Fibroblast of skin of abdomen (primary cell): ENCODE results near the gene TMEM178A.

ENCODE experiments used
- DNase-seq: peaks from one replicate; pipeline ENCODE4 v3.0.0-alpha.2; 2013

TMEM178A gene

DNA sequence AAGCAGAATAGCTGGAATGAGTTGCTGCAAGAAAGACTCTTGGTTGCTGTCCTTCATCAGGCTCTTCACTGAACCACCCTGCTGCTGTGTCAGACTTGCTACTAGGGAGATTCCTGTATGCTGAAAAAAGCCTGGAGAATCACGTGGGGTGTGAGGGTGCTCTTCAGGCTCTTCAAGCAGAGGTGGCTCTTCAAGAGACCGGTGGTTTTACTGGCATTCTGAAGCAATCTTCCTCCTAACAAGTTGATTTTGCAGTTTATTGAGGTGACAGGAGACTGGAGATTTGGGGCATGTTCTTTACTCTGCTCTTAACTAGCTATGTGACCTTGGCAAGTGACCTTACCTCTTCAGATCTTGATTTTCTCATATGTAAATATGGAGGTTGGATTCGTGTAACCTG lies 14.1 kb downstream of the TMEM178A start:
- DNase-seq: no peak

DNA sequence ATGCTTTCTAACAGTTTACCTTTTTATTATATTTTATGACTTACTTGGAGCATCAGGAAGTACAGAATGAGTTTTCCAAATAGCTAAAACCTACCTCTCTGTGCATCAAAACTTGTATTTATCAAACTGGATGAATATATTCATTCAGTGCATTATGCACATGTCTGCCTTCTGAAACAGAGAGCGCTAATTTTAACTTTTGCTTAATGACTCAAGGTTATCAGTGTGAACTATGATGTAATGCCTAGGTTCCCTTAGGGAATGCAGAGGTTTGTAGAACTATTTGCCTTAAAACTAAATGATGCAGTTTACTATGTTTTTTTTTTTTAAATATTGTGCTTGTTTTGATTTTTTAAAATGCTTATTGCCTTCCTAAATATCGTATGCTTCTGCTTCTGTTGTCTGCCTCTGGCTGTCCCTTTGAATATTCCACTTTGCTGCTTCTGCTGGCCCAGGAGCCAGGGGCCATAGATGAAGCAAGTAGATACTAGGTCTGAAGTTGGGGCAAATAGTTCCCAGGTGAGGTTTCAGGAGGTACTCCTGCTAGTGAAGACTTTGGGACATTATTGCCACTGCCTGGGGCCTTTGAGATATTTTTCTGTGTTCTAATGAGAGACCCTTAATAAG lies 16.5 kb downstream of the TMEM178A start:
- DNase-seq: no peak

DNA sequence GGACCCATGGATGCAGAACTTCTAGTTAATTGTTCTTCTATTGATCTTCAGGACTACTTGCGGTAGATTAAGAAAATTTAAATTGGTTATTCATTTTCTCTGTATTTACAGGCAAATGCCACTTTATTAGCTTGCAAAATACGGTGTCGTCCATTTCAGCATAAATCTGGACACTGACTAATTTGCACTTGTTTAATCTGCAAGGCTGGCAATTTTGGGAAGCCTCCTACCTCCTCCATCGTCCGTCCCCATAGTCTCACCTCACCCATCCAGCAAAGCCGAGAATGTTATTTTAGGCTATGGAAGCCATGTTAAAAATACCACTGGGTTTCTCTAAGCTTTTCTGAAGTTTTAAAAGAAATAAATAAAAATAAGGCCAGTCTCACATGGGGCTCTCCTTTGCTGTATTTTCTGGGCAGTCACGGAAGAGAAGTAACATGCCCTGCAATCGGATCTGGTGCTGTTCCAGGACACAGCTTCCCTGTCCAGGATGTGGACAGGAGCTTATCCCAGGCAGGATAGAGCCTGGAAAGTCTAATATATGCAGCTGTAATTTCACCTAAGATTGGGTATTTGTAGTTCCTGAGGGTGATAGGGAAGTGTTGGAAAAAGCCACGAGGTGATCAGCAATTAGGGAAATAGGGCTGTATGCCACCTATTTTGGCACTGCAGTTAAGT lies 17.4 kb downstream of the TMEM178A start:
- DNase-seq: no peak

DNA sequence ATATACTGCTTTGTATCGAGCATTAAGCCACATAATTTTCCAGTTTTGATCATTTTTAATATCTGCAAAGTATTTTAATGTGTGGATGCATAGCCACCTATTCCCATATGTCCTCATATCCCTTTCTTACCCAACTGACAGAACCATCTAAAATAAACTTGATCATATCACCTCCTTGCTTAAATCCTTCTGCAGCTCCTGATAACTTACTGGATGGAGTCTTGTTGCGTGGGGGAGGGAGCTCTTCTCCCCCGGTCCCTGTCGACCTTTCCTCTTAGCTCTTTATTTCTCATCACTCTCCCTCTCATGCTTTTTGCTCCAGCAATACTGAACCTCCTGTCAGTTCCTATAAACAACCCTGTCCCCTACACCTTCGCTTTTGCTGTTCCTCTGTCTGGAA lies 18.7 kb downstream of the TMEM178A start:
- DNase-seq: no peak

DNA sequence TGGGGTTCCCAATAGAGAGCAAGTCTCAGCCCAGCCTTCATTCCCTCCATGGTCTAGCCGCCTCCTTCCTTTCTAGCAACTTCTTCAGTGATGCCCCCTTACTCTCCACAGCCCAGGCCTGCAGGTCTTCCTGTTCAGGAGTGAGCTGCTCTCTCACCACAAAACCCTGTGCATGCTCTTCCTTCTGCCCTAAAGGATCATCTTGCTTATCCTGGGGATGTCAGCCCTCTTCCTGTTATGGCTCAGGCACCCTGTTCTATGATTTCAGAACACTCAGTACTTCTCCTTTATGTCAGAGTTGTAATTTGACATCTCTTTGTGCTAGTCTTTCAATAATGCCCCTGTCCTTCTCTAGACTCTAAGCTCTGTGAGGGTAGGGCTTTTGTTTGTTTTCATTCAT lies 19.4 kb downstream of the TMEM178A start:
- DNase-seq: no peak

DNA sequence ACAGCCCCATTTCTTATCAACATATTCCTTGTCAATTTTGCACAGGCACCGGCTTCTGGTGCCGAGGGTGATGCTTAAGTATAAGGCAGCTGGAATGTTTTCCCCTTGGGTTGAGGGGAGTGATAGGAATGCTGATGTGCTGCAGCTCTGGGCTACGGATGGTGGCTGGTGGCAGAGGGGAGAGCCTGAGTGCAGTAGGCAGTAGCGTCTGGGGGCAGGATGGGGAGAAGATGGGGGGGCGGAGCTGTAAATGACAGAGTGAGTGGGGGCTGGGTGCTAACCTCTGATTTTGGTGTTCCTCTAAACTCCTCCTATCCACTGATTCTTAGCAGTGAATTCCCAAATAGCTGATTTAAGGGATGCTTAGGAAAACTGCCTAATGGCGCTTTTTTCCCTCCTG lies 20.7 kb downstream of the TMEM178A start:
- DNase-seq: no peak

DNA sequence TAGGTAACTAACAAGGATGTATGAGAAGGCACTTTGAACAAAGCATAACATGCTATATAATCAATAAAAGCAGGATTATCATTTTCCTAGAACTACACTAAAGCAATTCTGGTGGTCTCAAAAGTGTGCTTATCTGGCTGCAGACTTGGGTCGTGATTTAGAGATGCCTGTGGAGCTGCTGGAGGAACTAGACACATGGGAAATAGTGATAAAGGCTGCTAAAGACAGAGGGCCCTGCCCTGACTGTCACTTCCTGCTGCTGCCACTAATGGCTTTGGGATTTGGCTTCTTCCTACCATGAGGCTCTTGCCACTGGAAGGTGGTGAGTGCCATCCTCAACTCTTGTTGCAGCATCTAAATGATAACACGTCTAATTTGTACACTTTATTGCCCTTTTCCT lies 22.5 kb downstream of the TMEM178A start:
- no peak for DNase-seq

DNA sequence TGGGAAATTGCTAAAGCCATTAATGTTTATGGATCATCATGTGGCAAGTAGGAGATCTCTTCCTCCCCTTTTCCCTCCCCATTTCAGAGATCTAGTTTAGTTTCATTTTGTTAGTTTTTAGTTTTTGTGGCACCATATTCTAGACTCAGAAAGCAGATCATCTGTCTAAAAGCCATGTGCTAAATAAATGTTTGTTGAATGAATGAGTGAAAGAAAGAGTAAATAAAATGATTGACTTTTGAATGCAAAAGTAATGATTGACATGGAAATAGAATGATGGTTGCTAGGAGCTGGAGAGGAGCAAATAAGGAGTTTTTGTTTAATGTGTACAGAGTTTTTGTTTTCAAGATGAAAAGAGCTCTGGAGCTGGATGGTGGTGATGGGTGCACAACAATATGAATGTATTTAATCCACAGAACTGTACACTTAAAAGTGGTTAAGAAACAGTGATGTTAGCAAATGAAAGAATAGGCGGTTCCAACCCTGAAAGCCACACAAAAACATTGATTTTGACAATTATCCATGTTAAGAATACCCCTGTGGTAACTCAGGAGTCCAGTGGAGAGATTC lies 23.6 kb downstream of the TMEM178A start:
- DNase-seq: no peak

DNA sequence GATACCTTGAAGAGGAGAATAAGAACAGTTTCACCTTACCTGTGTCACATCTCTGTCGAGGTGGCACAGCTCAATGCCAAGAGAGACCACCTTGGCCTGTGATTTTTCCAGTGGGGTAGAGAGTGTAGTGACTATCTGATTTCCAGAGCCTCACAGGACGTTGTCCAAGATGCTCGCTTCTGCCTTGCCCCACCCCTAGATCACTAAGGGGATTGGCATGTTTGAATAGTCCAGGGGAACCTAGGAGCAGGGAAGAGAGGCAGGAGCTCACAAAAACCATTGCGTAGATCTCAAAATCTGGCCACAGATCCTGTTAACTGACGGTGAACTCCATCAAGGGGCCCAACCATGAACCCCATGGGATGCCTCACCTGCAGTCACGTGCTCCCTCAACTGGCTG lies 24.2 kb downstream of the TMEM178A start:
- DNase-seq: no peak

DNA sequence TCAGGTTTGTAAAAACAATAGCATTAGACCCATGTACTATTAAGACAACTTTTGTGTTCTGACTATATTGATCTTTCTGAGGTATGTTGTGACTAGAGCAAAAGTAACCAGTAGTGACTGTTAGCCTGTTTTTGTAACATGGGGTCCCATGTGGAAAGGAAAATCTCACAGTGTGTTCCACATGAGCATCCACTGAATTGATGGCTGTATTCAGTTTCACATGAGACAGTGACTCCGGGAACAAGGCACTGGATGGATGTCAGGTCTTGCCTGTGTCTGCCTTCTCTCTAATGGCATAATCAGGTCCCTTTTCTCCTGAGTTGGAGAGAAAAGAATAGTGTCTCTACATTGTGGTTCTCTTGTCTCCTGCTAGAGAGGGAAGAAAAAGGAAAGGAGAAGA lies 27.5 kb downstream of the TMEM178A start:
- DNase-seq: no peak

DNA sequence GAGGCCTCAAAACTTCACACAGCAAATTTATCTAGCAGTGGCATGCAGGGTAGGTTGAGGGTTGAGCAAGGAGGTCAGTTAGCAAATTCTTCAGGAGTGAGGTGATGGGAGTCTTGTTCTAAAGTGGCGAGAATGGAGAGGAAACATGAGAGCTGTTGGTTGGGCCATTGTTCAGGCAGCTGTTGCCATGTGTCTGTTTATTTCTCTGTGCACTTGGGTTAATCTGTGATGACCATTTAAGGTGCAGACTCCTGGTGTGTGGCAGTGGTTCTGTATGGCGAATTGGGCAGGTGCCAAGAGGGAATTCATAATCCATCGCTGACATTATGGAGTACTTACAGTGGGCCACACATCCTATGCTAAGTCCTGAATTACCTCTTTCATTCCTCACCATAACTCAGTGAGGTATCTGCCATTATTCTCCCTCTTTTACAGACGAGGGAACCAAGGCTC lies 30.4 kb downstream of the TMEM178A start:
- DNase-seq: peak; percentile 59

DNA sequence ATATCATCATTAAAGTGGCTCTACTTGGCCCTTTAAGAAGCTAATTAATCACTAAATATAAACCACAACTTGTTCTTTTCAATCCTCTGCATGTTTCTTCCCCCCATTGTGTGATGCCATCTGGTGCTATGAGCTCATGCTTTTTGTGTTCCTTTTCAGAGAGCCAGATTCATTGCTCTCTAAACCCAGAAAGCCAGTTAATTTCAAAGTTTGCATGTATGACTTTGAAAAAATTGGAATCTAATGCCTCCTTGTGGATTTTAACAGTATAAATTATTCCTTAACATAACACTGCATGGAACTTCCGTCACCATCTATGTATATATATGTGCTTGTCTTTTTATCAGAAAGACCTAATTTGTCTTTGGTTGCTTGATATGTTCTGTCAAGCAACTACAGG lies 31.1 kb downstream of the TMEM178A start:
- peak; percentile 72 for DNase-seq

DNA sequence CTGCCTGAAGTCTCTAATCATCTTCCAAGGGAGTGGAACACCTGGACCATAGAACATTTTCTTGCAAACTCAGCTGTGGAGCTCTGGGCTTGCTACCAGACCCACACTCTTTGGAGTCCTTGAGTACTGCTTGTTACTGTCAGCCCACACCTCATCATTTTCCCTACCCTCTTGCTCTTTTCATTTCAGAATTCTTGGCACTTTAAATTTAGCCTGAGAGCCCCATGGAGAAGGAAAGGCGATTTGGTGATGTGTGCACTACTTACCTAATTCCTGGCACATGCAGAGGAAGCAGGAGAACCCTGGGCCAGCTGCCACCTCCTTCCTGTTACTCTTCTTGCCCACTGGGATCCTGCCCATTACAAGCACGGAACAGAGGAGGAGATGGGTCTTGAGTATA lies 31.7 kb downstream of the TMEM178A start:
- no peak for DNase-seq

DNA sequence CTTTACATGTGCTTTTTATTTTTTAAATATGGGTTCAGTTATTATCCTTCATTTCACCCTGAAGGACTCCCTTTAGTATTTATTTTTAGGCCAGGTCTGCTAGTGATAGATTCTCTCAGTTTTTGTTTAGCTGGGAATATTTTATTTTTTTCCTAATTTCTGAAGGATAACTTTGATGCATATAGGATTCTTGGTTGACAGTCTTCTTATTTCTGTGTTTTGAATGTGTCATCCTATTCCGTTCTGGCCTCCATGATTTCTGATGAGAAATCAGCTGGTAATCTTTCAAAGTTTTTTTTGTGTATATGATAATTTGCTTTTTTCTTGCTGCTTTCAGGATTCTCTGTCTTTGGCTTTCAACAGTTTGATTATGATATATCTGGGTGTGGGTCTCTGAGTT lies 35.4 kb downstream of the TMEM178A start:
- DNase-seq: no peak

DNA sequence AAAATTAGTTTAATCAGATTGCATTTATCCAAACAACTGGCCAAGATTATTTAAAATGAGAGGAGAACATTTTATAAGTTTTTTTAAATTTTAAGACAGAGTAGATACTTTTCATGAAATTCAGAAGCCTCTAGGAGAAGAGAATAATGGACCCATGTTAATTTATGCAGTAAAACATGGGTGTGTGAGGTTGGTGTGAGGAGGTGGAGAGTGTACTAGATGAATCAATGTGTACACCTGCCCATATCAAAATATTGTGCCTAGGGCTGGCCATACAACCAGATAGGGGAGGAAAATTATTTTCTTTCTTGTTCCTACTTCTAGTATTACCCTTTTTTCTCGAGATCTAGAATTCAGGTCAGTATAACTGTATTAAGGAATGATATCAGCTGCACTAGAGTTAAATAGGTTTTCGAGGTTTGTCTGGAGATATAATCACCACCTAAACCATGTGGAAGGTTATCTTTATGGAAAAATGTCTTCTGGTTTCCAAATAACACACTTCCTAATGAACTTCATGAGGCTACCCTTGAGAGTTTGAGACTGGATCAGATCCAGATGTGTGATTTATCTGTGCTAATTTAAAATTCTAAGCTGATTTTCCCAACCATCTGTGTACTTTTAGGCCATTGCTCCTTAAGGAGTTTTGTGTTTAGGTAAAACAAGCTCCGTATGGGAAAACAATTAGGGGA lies 37.6 kb downstream of the TMEM178A start:
- no peak for DNase-seq

DNA sequence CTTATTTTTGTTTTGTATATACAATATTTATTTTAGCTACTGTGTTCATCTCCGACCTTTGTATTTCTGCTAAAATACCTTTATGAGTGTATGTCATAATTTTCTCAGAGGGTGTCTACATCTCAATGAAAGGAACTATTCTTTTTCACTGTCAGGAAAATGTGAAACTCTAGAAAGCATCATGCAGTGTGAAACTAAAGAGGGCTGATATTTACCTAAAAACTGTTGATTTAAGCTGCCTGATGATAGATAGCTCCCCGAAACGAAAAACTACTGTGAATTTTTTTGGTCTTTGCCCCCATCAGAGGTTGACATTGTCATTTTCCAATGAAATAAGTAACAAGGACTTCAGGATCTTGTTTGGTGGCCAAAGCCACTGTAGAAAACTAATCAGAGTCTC lies 38.8 kb downstream of the TMEM178A start:
- DNase-seq: no peak

DNA sequence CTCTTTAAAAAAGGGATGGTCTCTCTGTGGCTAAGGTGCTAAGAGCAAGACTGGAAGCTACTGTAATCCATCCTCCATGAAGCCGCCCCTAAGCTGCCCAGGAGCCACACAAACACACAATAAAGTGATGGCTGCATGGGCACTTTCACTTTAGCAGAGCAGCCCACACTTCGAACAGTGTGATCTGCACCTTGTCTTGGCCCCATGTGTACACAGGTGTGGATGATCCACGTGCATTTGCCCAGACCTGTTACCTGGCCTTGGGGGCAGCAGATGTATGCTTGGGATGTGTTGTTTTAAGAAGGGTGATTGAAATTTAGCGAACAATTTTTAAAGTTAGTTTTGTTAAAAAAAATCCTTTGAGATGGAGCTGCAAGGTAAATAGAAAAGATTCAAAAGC lies 39.9 kb downstream of the TMEM178A start:
- no peak for DNase-seq

DNA sequence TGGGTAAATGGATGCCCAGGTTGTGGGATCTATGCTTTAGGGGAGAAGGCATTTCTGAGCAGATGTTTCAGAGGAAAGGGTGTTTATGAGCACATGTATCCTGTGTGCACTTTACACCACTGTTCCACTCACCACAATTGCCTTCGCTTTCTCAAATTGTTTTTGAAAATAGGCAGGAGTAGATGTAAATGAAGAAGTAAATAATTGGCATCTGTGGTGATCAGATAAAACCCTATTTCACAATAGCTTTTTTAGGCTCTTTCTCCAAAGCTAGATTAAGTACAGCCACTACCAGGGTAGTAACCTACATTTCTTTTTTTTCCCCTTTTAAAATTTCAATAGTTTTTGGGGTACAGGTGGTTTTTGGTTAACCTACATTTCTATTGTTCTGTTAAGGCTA lies 40.6 kb downstream of the TMEM178A start:
- DNase-seq: no peak

DNA sequence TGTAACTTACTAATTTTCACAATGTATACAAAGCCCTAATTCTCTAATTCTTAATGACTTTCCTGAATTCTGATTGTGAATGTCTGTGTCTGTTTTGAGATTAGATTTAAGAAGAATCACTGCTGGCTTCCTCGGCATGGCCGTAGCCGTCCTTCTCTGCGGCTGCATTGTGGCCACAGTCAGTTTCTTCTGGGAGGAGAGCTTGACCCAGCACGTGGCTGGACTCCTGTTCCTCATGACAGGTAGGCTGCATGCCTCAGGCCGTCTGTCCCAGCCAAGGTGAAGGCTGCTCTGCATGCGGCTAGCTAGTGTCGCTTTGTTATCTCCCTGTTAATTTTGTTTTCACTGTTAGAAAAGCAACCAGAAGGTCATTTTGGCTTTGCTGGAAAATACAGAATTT lies 41.2 kb downstream of the TMEM178A start:
- DNase-seq: no peak

DNA sequence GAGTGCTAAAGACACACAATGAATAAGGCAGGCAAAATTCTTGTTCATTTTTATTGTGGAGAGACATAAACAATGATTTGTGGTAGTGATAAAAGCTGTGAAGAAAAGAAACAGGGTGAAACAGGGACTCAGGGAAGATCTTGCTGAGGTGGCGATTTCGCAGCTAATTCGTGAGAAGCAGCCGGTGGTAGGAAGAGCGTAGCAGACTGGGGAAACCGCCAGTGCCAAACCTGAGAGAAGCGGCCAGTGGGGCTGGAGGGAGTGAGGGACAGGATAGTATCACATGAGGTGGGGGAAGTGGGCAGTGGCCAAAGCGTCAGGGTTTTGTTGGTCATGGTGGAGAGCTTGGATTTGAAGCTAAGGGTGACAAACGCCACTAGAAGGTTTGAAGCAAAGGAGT lies 42.3 kb downstream of the TMEM178A start:
- no peak for DNase-seq

DNA sequence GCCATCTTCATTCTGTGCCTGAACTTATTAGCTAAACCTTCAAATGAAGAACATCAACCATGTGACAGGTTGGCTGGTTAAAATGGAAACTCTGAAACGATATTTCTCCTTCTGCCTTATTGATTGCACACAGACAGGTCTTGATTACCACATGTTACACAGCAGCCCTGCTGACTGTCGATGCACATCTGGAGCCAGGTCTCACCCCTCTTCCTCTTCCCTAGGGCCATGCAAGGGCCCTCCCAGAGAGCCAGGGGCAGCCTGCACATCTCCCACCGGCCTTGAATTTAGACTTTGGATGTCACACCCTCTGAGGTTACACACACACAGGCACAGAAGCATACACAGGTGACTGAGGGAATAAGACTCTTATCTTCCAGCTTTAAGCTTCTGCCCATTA lies 45.1 kb downstream of the TMEM178A start:
- DNase-seq: no peak

DNA sequence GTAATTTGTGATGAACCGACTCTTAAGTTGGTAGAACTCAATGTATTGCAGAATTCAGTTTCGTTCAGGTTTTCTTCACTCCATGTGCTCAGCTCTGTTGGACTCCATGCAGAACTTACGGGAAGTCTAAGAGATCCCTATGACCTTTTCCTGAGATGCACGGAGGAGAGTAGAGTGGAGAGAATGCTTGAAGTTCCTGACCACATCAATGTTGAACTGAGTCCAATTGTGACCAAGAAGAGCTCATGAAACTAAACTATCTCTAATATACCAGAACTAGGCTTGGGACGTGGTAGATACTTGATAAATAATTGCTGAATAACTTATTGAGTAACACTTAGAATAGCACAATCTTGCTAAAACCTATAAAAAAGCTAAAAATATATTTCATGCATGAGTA lies 47.2 kb downstream of the TMEM178A start:
- DNase-seq: no peak

DNA sequence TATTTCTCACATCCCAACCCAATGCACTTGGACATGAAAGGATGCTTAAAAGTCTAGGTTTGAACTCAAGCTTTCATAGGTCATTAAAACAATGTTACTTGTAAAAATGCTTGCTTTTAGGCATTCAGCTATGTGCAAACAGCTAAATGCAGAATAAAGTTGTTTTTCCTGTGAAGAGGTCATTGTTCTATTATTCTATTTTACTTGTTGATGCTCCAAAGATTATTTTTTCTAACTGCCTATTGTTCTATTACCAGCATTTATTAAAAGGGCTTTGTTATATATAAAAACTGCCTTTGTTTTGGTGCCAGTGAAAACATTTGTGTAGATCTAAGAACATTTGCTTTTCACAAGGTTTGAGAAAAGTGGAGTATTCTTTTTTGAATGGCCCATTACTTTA lies 49.4 kb downstream of the TMEM178A start:
- no peak for DNase-seq

DNA sequence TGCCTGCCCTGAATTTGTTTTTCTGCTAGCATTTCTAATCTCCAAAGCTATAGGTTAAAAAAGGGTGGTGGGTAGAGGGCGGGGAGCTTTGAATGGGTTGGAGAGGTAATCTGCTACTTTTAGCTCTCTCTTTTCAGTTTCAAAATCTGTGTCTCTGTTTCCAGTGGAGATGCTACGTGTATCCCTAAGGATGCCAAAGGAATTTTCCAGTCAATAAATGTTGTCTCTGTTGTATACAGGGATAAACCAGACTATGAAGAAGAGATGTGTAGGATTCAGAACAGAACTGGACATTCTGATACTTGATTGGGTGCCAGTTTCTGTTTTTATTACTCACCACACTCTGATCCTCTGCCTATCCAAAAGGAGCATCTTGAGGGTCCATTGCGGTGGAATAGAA lies 50.1 kb downstream of the TMEM178A start:
- no peak for DNase-seq
